ENCODE measurements around the gene MAGEA4.

MAGEA4 gene

GRCh38 chrX:151899622-151900021 lies 13.1 kb upstream of the MAGEA4 start:
- Histone ChIP-seq H2AFZ (ENCODE audit: low read depth, low read length, severe bottlenecking) (no peak overlapping the region), H3K36me3 (ENCODE audit: low read length) (no peaks in the 10 kb centered on the region), H3K27ac (ENCODE audit: low read depth, low read length) (no peak overlapping the region), H3K79me2 (ENCODE audit: insufficient read depth, low read length) (no peaks in the 10 kb centered on the region), H3K4me3 (ENCODE audit: insufficient read depth, low read length, poor library complexity, severe bottlenecking) (no peak overlapping the region), H4K20me1 (ENCODE audit: low read depth, low read length) (no peaks in the 10 kb centered on the region), H3F3A (ENCODE audit: insufficient read depth) (no peaks in the 10 kb centered on the region), H3K4me2 (ENCODE audit: low read depth, low read length, poor library complexity, severe bottlenecking) (no peak overlapping the region), H3K9me3 (ENCODE audit: insufficient read depth, low read length) (no peaks in the 10 kb centered on the region), H3K9me2 (replicated peaks; ENCODE audit: insufficient read depth, low read length) (no peaks in the 10 kb centered on the region), H3K9ac (ENCODE audit: low read length) (no peak overlapping the region), H3K27me3 (ENCODE audit: low read length) (no peaks in the 10 kb centered on the region)
- no peak for TF ChIP-seq CTCF (IDR thresholded peaks at IDR 0.05; ENCODE audit: insufficient read depth, low read length, poor library complexity, severe bottlenecking)
- no peak for TF ChIP-seq EZH2phosphoT487 (conservative IDR thresholded peaks at IDR 0.05; ENCODE audit: low read length)

- H3K79me2 ChIP-seq (ENCODE audit: insufficient read depth, low read length) = no peaks in the 10 kb centered on the region
- no peaks in the 10 kb centered on the region for H3F3A ChIP-seq (ENCODE audit: insufficient read depth)
- H2AFZ ChIP-seq (ENCODE audit: low read depth, low read length, severe bottlenecking) = no peak overlapping the region
- no peaks in the 10 kb centered on the region for H3K9me2 ChIP-seq (replicated peaks; ENCODE audit: insufficient read depth, low read length)
- no peak overlapping the region for H3K4me2 ChIP-seq (ENCODE audit: low read depth, low read length, poor library complexity, severe bottlenecking)
- TF ChIP-seq CTCF (IDR thresholded peaks at IDR 0.05; ENCODE audit: insufficient read depth, low read length, poor library complexity, severe bottlenecking) (no peak), EZH2phosphoT487 (conservative IDR thresholded peaks at IDR 0.05; ENCODE audit: low read length) (no peak)
- H4K20me1 ChIP-seq (ENCODE audit: low read depth, low read length) = no peaks in the 10 kb centered on the region
- H3K4me3 ChIP-seq (ENCODE audit: insufficient read depth, low read length, poor library complexity, severe bottlenecking) = no peak overlapping the region
- H3K36me3 ChIP-seq (ENCODE audit: low read length) = no peaks in the 10 kb centered on the region
- no peaks in the 10 kb centered on the region for H3K27me3 ChIP-seq (ENCODE audit: low read length)
- H3K9me3 ChIP-seq (ENCODE audit: insufficient read depth, low read length) = no peaks in the 10 kb centered on the region
- no peak overlapping the region for H3K9ac ChIP-seq (ENCODE audit: low read length)
- no peak overlapping the region for H3K27ac ChIP-seq (ENCODE audit: low read depth, low read length)
Observed at GRCh38 chrX:151901826-151902225, 10.9 kb upstream of the MAGEA4 start.

- H3K9me3 ChIP-seq (ENCODE audit: insufficient read depth, low read length) = no peaks in the 10 kb centered on the region
- no peak overlapping the region for H3K9ac ChIP-seq (ENCODE audit: low read length)
- no peak overlapping the region for H3K27ac ChIP-seq (ENCODE audit: low read depth, low read length)
- H3K79me2 ChIP-seq (ENCODE audit: insufficient read depth, low read length) = no peaks in the 10 kb centered on the region
- no peaks in the 10 kb centered on the region for H3K27me3 ChIP-seq (ENCODE audit: low read length)
- H3K36me3 ChIP-seq (ENCODE audit: low read length) = no peaks in the 10 kb centered on the region
- no peaks in the 10 kb centered on the region for H3F3A ChIP-seq (ENCODE audit: insufficient read depth)
- no peaks in the 10 kb centered on the region for H3K9me2 ChIP-seq (replicated peaks; ENCODE audit: insufficient read depth, low read length)
- no peak overlapping the region for H2AFZ ChIP-seq (ENCODE audit: low read depth, low read length, severe bottlenecking)
- TF ChIP-seq CTCF (IDR thresholded peaks at IDR 0.05; ENCODE audit: insufficient read depth, low read length, poor library complexity, severe bottlenecking) (no peak), EZH2phosphoT487 (conservative IDR thresholded peaks at IDR 0.05; ENCODE audit: low read length) (no peak)
- H4K20me1 ChIP-seq (ENCODE audit: low read depth, low read length) = no peaks in the 10 kb centered on the region
- H3K4me2 ChIP-seq (ENCODE audit: low read depth, low read length, poor library complexity, severe bottlenecking) = no peak overlapping the region
- H3K4me3 ChIP-seq (ENCODE audit: insufficient read depth, low read length, poor library complexity, severe bottlenecking) = no peak overlapping the region
Observed at GRCh38 chrX:151902813-151903591, 9.7 kb upstream of the MAGEA4 start.
